Thoracic aorta (tissue), 2 donors: Measurements from ENCODE around the gene CD300LD. TPM values are rescaled to one million over a fixed set of nuclear protein-coding genes. Genes with fewer than 3 reads are reported as not detected.
"Not testable (repeated sequence)": the region's sequence is repeated elsewhere in the genome, so short reads cannot be mapped to it uniquely, and the experiment has no call there.

Source experiments
- ATAC-seq: fragments of 150-250 bp; one replicate; pipeline ENCODE4 v1.8.0; 2017; ENCODE audit warnings: low read depth; ENCODE audit not compliant: insufficient number of reproducible peaks, low FRiP score
- DNase-seq: peaks from one replicate; pipeline ENCODE4 v3.0.0-alpha.2; 2020; ENCODE audit warnings: low spot score
- H3K27ac ChIP-seq, 2 donors: fragments of 200-600 bp; sonication (generic); 1 replicate in 1 of 2; 2 replicates in 1 of 2; pipeline ENCODE4 v1.5.1; 2016; ENCODE audit warnings: mild to moderate bottlenecking in 2 of 2, moderate library complexity in 2 of 2
- H3K27me3 ChIP-seq: fragments of 200-600 bp; sonication (generic); replicated peaks from 2 replicates; pipeline ENCODE4 v1.6.0; 2016; ENCODE audit warnings: mild to moderate bottlenecking; ENCODE audit not compliant: insufficient read depth
- H3K36me3 ChIP-seq: fragments of 200-600 bp; sonication (generic); one replicate; pipeline ENCODE4 v1.5.1; 2016
- H3K4me1 ChIP-seq, 2 donors: fragments of 200-600 bp; sonication (generic); 1 replicate in 1 of 2; 2 replicates in 1 of 2; pipeline versions ENCODE4 v1.5.1 to v1.6.0; 2016; ENCODE audit warnings: low read depth in 2 of 2, mild to moderate bottlenecking in 1 of 2; ENCODE audit not compliant: control insufficient read depth in 1 of 2
- H3K4me3 ChIP-seq: fragments of 200-600 bp; sonication (generic); 2 replicates; pipeline ENCODE4 v1.5.1; 2016; ENCODE audit warnings: mild to moderate bottlenecking
- H3K9me3 ChIP-seq: fragments of 200-600 bp; sonication (generic); 2 replicates; pipeline ENCODE4 v1.5.1; 2016
- CTCF ChIP-seq: fragments of 200-600 bp; sonication (generic); IDR thresholded peaks from one replicate; pipeline ENCODE4 v1.5.1; 2019; ENCODE audit warnings: antibody characterized with exemption
- total RNA-seq, 2 donors: library from RNA; depleted of rRNA; stranded (reverse); fragments of >200 nt; gene quantifications; one replicate each; pipeline versions ENCODE4 v1.1.0 to v1.2.3, GENCODE V29; 2016

The CD300LD gene
- total RNA-seq: not detected

- H3K27me3 ChIP-seq: no peaks in the 10 kb centered on the region
- ATAC-seq: no peak
- H3K4me1 ChIP-seq: no peaks in the 10 kb centered on the region
- H3K4me3 ChIP-seq: no peak within 1 kb of the TSS
- no peak for DNase-seq
- no peaks in the 10 kb centered on the region for H3K36me3 ChIP-seq
- H3K9me3 ChIP-seq: no peaks in the 10 kb centered on the region
- no peak for TF ChIP-seq CTCF
- no peak within 1 kb of the TSS for H3K27ac ChIP-seq
Measured at GRCh38 chr17:74592087-74592990, at the start of gene CD300LD. Gene CD300LD (minus strand): TSS chr17:74592283. CDS start chr17:74592202, 81 bp downstream.

- no peak overlapping the region for H3K27ac ChIP-seq
- no peak overlapping the region for H3K4me3 ChIP-seq
- TF ChIP-seq CTCF: no peak
- H3K4me1 ChIP-seq: no peaks in the 10 kb centered on the region
- H3K36me3 ChIP-seq: no peaks in the 10 kb centered on the region
- ATAC-seq (no peak), DNase-seq (no peak)
- no peaks in the 10 kb centered on the region for H3K27me3 ChIP-seq
- no peaks in the 10 kb centered on the region for H3K9me3 ChIP-seq
Measured at GRCh38 chr17:74641224-74641957, 49.3 kb upstream of the CD300LD start.

- no peaks in the 10 kb centered on the region for H3K36me3 ChIP-seq
- H3K4me3 ChIP-seq: no peak overlapping the region
- DNase-seq (no peak), ATAC-seq (no peak)
- H3K4me1 ChIP-seq: no peaks in the 10 kb centered on the region
- no peaks in the 10 kb centered on the region for H3K27me3 ChIP-seq
- TF ChIP-seq CTCF: no peak
- no peaks in the 10 kb centered on the region for H3K9me3 ChIP-seq
- no peak overlapping the region for H3K27ac ChIP-seq
Measured at GRCh38 chr17:74639704-74640151, 47.6 kb upstream of the CD300LD start.

- TF ChIP-seq CTCF: no peak
- Histone ChIP-seq H3K27ac (no peak overlapping the region), H3K36me3 (no peaks in the 10 kb centered on the region), H3K4me3 (no peak overlapping the region), H3K27me3 (no peaks in the 10 kb centered on the region), H3K4me1 (no peaks in the 10 kb centered on the region), H3K9me3 (no peaks in the 10 kb centered on the region)
- ATAC-seq: no peak
- no peak for DNase-seq
Measured at GRCh38 chr17:74637926-74638325, 45.8 kb upstream of the CD300LD start.

GRCh38 chr17:74637265-74637664 is 45.2 kb upstream of the CD300LD start:
- no peaks in the 10 kb centered on the region for H3K4me1 ChIP-seq
- TF ChIP-seq CTCF: no peak
- no peaks in the 10 kb centered on the region for H3K27me3 ChIP-seq
- no peak for DNase-seq
- no peak for ATAC-seq
- no peak overlapping the region for H3K27ac ChIP-seq
- no peaks in the 10 kb centered on the region for H3K9me3 ChIP-seq
- H3K4me3 ChIP-seq: no peak overlapping the region
- H3K36me3 ChIP-seq: no peaks in the 10 kb centered on the region

- not testable (repeated sequence) for H3K9me3 ChIP-seq, H3K27me3 ChIP-seq, H3K4me3 ChIP-seq, H3K4me1 ChIP-seq, DNase-seq, H3K36me3 ChIP-seq, H3K27ac ChIP-seq, ATAC-seq
Measured at GRCh38 chr17:74636541-74637085, 44.5 kb upstream of the CD300LD start.
